GM13977 (cell line): ENCODE results near the gene VAPA.

Source experiments
- DNase-seq: peaks from one replicate; pipeline ENCODE4 v3.0.0; 2012; ENCODE audit warnings: low spot score
- in situ Hi-C: fragments of 300-500 bp; cut with MboI; formaldehyde crosslinking; loops from one replicate; pipeline ENCODE4 v1.12.0; 2022; ENCODE audit warnings: low sequenced_read_pairs, low pct_unique_long_range_greater_than_20kb, mixed read lengths, inconsistent platforms; ENCODE audit not compliant: unreplicated experiment
- TF ChIP-seq, protein P1 (sequence below): IDR thresholded peaks from 2 replicates; pipeline ENCODE4 v1.5.1; 2012; ENCODE audit warnings: mild to moderate bottlenecking, control low read depth; ENCODE audit not compliant: insufficient read depth; ENCODE audit errors: extremely low read depth, missing control alignments

The VAPA gene, protein sequence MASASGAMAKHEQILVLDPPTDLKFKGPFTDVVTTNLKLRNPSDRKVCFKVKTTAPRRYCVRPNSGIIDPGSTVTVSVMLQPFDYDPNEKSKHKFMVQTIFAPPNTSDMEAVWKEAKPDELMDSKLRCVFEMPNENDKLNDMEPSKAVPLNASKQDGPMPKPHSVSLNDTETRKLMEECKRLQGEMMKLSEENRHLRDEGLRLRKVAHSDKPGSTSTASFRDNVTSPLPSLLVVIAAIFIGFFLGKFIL

DNA sequence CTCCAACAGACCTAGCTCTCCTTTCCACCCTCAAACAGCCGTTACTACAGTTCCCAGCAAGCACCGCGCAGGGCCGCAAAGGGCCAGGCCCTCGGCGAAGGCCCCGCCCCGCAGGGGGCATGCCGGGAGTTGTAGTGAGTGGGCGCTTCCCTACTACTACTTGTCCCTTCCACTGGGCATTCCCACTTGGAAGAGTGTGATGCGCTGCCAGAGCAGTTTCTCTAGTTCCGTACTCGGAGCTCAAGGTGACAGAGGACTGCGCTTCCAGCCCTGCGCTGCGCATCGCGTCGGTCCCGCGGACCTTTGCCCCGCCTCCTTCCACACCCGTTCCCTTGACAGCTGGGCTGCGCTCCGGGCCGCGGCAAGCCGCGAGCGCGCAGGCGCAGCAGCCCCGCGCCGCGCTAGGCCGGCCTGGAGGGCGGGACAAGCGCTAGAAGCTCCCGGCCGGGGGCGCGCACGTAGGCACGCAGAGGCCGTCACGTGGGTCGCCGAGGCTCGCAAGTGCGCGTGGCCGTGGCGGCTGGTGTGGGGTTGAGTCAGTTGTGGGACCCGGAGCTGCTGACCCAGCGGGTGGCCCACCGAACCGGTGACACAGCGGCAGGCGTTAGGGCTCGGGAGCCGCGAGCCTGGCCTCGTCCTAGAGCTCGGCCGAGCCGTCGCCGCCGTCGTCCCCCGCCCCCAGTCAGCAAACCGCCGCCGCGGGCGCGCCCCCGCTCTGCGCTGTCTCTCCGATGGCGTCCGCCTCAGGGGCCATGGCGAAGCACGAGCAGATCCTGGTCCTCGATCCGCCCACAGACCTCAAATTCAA is at the start of gene VAPA:
Gene VAPA (plus strand): TSS at position 491 of the 808 bp plus-strand sequence. CDS start 241 bp downstream, at position 732.
- DNase-seq = peak; percentile 97
- TF ChIP-seq, protein P1, sequence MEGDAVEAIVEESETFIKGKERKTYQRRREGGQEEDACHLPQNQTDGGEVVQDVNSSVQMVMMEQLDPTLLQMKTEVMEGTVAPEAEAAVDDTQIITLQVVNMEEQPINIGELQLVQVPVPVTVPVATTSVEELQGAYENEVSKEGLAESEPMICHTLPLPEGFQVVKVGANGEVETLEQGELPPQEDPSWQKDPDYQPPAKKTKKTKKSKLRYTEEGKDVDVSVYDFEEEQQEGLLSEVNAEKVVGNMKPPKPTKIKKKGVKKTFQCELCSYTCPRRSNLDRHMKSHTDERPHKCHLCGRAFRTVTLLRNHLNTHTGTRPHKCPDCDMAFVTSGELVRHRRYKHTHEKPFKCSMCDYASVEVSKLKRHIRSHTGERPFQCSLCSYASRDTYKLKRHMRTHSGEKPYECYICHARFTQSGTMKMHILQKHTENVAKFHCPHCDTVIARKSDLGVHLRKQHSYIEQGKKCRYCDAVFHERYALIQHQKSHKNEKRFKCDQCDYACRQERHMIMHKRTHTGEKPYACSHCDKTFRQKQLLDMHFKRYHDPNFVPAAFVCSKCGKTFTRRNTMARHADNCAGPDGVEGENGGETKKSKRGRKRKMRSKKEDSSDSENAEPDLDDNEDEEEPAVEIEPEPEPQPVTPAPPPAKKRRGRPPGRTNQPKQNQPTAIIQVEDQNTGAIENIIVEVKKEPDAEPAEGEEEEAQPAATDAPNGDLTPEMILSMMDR = no peak
- in situ Hi-C loops = no loop called here

DNA sequence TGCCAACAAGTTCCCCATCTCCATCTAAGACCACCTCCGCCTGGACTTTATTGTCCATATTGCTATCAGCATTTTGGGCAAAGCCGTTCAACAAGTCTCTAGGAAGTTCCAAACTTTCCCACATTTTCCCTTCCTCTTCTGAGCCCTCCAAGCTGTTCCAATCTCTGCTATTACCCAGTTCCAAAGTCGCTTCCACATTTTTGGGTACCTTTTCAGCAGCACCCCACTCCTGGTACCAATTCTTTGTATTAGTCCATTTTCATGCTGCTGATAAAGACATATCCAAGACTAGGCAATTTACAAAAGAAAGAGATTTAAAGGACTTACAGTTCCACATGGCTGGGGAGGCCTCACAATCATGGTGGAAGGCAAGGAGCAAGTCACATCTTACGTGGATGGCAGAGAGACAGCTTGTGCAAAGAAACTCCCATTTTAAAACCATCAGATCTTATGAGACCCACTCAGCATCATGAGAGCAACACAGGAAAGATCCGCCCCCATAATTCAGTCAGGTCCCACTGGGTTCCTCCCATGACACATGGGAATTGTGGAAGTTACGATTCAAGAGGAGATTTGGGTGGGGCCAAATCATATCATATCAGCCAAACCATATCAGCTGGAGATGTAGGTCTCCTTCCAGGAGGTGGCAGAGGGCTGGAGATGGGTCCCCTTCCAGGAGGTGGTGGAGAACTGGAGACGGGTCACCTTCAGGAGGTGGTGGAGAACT is 47.9 kb upstream of the VAPA start:
- DNase-seq = no peak
- in situ Hi-C loops = no loop called here
- TF ChIP-seq, protein P1 = no peak

DNA sequence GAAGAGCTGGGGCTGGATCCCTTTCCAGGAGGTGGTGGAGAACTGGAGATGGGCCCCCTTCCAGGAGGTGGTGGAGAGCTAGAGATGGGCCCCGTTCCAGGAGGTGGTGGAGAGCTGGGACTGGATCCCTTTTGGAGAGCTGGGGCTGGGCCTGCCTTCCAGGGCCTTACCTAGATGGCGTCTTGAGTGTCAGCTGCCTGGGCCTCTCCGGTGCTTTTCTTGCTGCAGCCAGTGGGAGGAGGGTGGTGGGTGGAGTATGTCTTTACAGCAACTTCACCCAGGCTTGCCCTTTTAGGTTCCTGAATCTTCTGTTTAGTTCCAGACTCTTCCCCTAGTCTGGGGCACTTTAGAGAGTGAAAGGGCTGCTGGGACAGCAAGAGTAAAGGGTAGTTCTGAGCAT is 47.2 kb upstream of the VAPA start:
- no peak for DNase-seq
- in situ Hi-C loops = no loop called here
- TF ChIP-seq, protein P1 = no peak

DNA sequence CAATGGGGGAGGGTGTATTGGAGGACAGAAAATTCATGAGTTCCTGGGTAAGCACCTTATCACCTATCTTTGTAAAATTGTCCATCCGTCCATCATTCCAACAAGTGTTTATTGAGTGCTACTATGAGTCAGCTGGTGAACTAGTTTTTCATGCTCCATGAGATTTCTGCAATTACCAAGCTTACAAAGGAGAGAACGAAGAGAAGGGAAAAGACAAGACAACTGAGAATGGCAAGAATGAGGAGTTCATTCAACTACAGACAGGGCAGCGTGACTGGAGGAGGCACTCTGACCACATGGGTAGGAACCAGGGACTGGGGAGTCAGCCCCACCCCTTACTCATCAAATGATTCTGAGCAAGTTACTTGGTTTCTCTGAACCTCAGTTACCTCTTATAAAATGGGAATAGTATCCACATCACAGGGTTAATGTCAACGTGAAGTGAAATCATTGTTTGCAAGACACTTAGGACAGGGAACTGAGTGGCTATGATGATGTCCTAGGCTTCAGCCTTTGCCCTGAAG is 46.7 kb upstream of the VAPA start:
- in situ Hi-C loops = no loop called here
- DNase-seq = no peak
- TF ChIP-seq, protein P1 = no peak

DNA sequence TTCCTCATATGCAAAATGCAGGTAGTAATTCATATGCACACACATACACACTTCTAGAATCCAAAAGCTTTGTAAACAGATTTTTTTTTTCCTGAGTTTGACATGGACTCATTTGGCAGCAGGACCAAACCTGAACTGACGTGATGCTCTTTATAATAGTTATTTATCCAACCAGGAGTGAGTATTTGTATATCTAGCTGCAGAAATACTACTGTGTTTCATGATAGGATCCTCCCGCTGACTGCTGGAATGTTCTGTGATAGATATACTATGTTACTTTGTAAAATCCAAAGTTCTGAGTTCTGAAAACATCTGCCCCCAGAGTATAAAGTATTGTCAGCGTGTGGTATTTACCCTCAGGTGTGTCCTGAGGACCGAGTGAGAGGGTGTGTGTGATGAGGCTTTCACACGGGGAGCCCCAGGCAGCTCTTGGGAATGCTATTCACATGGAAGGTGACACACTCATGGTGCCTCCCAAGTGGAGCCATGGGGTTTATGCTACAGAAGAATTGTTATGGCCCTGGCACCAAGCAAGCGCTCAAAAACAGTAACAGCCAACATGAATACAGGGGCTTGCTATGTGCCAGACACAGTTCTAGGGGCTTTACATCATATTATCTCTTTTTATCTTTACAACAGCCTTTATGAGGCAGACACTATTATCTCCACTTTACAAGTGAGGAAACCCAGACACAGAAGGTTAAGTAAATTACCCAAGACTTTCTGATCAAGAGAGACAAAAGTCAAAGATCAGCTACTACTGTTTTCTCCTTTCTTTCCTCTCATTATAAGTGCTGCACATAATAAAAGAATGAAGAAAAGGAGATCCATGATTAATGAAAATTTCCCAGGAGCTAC is 44.7 kb upstream of the VAPA start:
- in situ Hi-C loops = no loop called here
- no peak for DNase-seq
- TF ChIP-seq, protein P1 = no peak
